ENCODE data around the gene PGBD5. TPM values are rescaled to one million over a fixed set of nuclear protein-coding genes. Genes with fewer than 3 reads are reported as not detected.

The PGBD5 gene
- total RNA-seq, 1 experiment from 2014 or later = 37.8 TPM

- intact Hi-C loops (cut with micrococcal nuclease; ENCODE audit: unreplicated experiment) = no loop called here
- H3K4me1 Mint-ChIP-seq (ENCODE audit: low read depth, unreplicated experiment) = peaks cover 6% of the 10 kb centered on the region
- H3K4me3 Mint-ChIP-seq (ENCODE audit: low read depth, unreplicated experiment) = no peak overlapping the region
- BruUV-seq (replicated peaks) = no TSS peak
- peaks cover 27% of the 10 kb centered on the region for H3K27me3 Mint-ChIP-seq (ENCODE audit: unreplicated experiment)
- DNase-seq = no peak
- H3K36me3 Mint-ChIP-seq (ENCODE audit: insufficient read depth, unreplicated experiment) = no peaks in the 10 kb centered on the region
- H3K27ac Mint-ChIP-seq (ENCODE audit: unreplicated experiment) = no peak overlapping the region
- H3K9me3 Mint-ChIP-seq (ENCODE audit: low read depth, unreplicated experiment) = no peaks in the 10 kb centered on the region
- CTCF ChIA-PET = no interaction called here
- TF ChIP-seq, protein P1, sequence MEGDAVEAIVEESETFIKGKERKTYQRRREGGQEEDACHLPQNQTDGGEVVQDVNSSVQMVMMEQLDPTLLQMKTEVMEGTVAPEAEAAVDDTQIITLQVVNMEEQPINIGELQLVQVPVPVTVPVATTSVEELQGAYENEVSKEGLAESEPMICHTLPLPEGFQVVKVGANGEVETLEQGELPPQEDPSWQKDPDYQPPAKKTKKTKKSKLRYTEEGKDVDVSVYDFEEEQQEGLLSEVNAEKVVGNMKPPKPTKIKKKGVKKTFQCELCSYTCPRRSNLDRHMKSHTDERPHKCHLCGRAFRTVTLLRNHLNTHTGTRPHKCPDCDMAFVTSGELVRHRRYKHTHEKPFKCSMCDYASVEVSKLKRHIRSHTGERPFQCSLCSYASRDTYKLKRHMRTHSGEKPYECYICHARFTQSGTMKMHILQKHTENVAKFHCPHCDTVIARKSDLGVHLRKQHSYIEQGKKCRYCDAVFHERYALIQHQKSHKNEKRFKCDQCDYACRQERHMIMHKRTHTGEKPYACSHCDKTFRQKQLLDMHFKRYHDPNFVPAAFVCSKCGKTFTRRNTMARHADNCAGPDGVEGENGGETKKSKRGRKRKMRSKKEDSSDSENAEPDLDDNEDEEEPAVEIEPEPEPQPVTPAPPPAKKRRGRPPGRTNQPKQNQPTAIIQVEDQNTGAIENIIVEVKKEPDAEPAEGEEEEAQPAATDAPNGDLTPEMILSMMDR (IDR thresholded peaks at IDR 0.05; ENCODE audit: unreplicated experiment) = no peak
Measured at GRCh38 chr1:230285351-230285750, 140.8 kb downstream of the PGBD5 start.

DNA sequence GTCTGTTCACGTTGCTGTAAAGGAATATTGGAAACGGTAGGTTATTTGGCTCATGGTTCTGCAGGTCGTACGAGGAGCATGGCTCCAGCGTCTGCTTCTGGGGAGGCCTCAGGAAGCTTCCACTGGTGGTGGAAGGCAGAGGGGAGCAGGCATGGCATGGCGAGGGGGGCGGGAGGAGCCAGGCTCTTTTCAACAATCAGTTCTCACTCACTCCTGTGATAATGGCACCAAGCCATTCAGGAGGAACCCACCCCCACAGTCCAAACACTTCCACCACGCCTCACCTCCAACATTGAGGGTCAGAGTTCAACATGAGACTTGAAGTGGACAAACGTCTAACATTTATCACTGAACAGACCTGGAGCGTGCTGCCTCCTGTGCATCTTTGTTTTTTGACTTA, 141.2 kb downstream of the PGBD5 start:
- CTCF ChIA-PET = no interaction called here
- H3K27ac Mint-ChIP-seq (ENCODE audit: unreplicated experiment) = no peak overlapping the region
- no TSS peak for BruUV-seq (replicated peaks)
- intact Hi-C loops (cut with micrococcal nuclease; ENCODE audit: unreplicated experiment) = no loop called here
- TF ChIP-seq, protein P1 (IDR thresholded peaks at IDR 0.05; ENCODE audit: unreplicated experiment) = no peak
- no peaks in the 10 kb centered on the region for H3K36me3 Mint-ChIP-seq (ENCODE audit: insufficient read depth, unreplicated experiment)
- no peaks in the 10 kb centered on the region for H3K9me3 Mint-ChIP-seq (ENCODE audit: low read depth, unreplicated experiment)
- H3K4me1 Mint-ChIP-seq (ENCODE audit: low read depth, unreplicated experiment) = peaks cover 6% of the 10 kb centered on the region
- no peak for DNase-seq
- H3K4me3 Mint-ChIP-seq (ENCODE audit: low read depth, unreplicated experiment) = no peak overlapping the region
- H3K27me3 Mint-ChIP-seq (ENCODE audit: unreplicated experiment) = peaks cover 26% of the 10 kb centered on the region

GRCh38 chr1:230283678-230284077, 142.5 kb downstream of the PGBD5 start:
- CTCF ChIA-PET = no interaction called here
- DNase-seq = no peak
- Mint-ChIP-seq H3K27me3 (ENCODE audit: unreplicated experiment) (peaks cover 14% of the 10 kb centered on the region), H3K27ac (ENCODE audit: unreplicated experiment) (no peak overlapping the region), H3K4me3 (ENCODE audit: low read depth, unreplicated experiment) (no peak overlapping the region), H3K4me1 (ENCODE audit: low read depth, unreplicated experiment) (peaks cover 6% of the 10 kb centered on the region), H3K36me3 (ENCODE audit: insufficient read depth, unreplicated experiment) (peaks cover 7% of the 10 kb centered on the region), H3K9me3 (ENCODE audit: low read depth, unreplicated experiment) (no peaks in the 10 kb centered on the region)
- intact Hi-C loops (cut with micrococcal nuclease; ENCODE audit: unreplicated experiment) = no loop called here
- BruUV-seq (replicated peaks) = no TSS peak
- TF ChIP-seq, protein P1 (IDR thresholded peaks at IDR 0.05; ENCODE audit: unreplicated experiment) = no peak

DNA sequence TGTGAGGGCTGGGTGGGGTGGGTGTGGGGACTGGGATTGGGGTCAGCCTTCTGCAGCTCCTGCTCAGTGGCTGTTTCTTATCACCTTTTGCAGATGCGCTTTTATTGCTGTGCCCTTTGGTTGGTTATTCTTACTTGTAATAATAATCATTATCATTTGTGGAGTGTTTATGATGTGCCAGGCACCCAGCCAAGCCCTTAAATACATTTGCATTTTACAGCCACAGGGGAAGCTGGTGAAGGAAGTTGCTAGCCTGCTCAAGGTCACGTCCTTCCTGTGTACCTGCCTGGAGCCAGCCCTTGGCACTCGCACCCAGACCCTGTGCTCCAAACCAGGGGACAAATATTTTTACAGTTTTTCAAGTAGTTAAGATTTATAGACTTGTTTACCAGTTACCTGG, 144.0 kb downstream of the PGBD5 start:
- Mint-ChIP-seq H3K9me3 (ENCODE audit: low read depth, unreplicated experiment) (no peaks in the 10 kb centered on the region), H3K4me1 (ENCODE audit: low read depth, unreplicated experiment) (no peaks in the 10 kb centered on the region), H3K36me3 (ENCODE audit: insufficient read depth, unreplicated experiment) (peaks cover 7% of the 10 kb centered on the region), H3K4me3 (ENCODE audit: low read depth, unreplicated experiment) (no peak overlapping the region), H3K27ac (ENCODE audit: unreplicated experiment) (no peak overlapping the region), H3K27me3 (ENCODE audit: unreplicated experiment) (peaks cover under 1% of the 10 kb centered on the region)
- intact Hi-C loops (cut with micrococcal nuclease; ENCODE audit: unreplicated experiment) = no loop called here
- CTCF ChIA-PET = no interaction called here
- TF ChIP-seq, protein P1 (IDR thresholded peaks at IDR 0.05; ENCODE audit: unreplicated experiment) = no peak
- BruUV-seq (replicated peaks) = no TSS peak
- no peak for DNase-seq
